ENCODE results near the gene UGT1A6.

DNA sequence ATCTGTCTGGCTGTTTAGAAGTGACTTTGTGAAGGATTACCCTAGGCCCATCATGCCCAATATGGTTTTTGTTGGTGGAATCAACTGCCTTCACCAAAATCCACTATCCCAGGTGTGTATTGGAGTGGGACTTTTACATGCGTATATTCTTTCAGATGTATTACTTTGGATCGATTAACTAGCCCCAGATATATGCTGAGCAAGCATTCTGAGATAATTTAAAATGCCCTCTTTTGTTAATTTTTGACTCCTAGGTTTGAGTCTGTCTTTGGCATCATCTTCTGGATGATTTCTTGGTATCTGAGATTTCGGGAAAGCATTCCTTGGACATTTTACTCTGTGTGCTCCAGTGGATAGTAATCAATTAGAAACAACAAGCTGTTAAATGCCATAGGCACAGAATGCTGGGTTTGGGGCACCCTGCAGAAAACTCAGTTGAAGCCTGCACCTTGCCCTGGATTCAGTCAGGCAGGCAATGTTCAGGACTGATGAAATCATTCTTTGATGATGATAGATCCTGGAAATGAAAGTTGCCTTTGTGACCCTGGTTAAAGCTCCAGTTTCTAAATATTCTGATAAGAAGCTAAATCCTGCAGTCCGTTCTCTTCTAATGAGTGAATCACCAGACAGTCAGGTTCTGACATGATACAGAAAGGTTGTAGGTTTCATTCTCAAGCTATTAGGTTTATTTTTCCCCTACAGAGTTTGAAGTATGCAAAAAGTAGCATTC lies 68.5 kb downstream of the UGT1A6 start:
- TF ChIP-seq EP300 (IDR thresholded peaks at IDR 0.05; ENCODE audit: low read depth) (no peak), POLR2A (IDR thresholded peaks at IDR 0.05) (no peak)
- TF ChIP-seq, protein P1, sequence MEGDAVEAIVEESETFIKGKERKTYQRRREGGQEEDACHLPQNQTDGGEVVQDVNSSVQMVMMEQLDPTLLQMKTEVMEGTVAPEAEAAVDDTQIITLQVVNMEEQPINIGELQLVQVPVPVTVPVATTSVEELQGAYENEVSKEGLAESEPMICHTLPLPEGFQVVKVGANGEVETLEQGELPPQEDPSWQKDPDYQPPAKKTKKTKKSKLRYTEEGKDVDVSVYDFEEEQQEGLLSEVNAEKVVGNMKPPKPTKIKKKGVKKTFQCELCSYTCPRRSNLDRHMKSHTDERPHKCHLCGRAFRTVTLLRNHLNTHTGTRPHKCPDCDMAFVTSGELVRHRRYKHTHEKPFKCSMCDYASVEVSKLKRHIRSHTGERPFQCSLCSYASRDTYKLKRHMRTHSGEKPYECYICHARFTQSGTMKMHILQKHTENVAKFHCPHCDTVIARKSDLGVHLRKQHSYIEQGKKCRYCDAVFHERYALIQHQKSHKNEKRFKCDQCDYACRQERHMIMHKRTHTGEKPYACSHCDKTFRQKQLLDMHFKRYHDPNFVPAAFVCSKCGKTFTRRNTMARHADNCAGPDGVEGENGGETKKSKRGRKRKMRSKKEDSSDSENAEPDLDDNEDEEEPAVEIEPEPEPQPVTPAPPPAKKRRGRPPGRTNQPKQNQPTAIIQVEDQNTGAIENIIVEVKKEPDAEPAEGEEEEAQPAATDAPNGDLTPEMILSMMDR (IDR thresholded peaks at IDR 0.05): no peak
